Limb (tissue), 2 donors: ENCODE data around the gene TMTC1.

Experiments
- DNase-seq, 2 donors: peaks; one replicate each; pipeline ENCODE4 v3.0.0-alpha.2; 2016; ENCODE audit errors: extremely low spot score in 2 of 2

Gene TMTC1

DNA sequence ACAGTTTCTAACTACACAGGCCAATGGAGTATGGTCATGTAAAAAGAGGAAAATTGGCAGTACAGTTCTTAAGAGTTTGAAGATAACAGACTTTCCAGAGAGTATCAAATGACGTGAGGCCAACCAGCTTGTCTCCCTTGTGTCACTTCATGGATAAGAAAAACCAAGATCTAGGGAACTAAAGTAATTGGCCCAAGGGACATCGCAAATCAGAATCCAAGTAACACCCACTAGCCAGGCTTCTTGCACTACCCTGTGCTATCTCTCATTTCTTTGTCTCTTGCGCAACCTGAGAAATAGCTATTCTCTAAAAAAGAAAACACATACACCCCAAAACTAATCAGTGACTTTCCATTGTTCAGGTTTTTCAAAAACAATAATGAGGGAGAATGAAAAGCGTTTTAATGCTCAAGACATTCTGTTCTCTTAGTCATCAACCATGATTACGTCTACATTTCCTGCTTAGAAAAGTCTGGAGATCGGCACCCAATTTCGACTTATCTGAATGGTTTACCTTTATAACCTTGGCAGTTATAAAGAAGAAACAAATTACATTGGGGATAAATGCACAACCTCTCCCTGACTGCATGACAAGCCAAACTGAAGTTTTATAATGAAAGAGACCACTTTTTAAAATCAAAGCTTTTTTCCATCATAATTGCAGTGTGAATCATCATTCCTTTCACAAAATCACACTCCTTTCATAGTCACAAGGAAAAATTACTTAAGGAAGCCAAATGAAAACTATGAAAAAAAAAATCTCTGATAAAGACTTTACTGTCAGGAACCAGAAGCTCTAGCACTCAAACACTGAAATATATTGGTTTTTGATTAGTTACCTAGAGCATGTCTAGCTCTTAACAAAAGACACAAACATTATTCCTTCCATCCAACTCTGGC lies 42.1 kb downstream of the TMTC1 start:
- no peak for DNase-seq

GRCh38 chr12:29739279-29739991 lies 44.3 kb downstream of the TMTC1 start:
- no peak for DNase-seq

- peak in 1 of 2 donors; percentile 71 for DNase-seq
These were observed 45.4 kb downstream of the TMTC1 start for GRCh38 chr12:29738365-29738764.

DNA sequence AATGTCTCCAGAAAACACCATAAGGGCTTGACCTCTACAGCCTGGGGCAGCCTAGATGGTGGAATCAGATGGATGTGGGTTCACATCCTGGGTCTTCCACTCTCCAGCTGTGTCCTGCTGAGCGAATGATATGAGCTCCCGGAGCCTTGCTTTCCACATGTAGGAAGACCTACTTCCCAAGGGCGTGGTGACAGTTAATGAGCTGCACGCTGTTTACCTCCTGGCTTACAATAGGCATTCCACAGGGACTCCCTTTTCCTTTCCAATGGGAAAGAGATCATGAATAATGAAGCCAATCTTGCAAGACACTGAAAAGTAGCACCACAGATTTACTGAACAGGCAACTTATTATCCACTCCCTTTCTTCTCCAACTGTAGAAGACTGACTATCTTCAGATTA lies 46.1 kb downstream of the TMTC1 start:
- no peak for DNase-seq

GRCh38 chr12:29735604-29736003 lies 48.1 kb downstream of the TMTC1 start:
- no peak for DNase-seq

DNA sequence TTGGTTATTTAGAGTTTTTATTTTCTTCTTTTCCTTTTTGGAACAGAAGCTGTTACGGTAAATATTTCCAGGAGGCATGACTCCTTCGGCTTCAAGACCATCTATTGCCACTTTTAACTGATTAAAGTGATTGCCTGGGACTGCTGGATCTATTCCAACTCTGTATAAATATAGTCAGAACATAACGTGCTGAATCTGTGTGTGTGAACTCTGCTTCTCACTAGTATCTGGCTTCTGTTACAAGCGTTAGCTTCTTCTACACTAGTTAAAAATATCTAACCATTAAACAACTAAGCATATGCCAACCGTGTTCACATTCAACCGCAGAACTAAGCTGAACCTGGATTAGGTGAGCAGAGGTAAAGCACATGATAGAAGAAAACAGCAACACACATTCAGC lies 49.0 kb downstream of the TMTC1 start:
- DNase-seq, result no peak

DNA sequence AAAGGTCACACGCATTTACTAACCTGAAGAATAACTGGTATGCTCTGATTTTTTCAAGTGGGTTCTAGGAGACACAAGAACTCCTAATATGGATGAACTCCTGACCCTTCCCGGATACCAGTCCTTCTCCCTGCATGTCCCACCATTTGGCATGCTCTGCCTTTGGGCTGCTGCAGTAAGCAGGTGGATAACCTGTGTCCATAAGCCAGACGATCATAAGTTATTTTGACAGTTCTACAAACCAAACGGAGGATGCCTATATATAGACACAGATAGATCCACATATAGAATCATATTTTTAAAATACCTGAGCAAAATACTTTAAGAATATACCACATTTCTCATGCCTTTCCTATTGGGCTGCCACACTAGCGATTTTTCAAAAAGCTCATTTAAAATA lies 49.4 kb downstream of the TMTC1 start:
- no peak for DNase-seq

GRCh38 chr12:29733501-29733900 lies 50.2 kb downstream of the TMTC1 start:
- DNase-seq, result no peak

DNA sequence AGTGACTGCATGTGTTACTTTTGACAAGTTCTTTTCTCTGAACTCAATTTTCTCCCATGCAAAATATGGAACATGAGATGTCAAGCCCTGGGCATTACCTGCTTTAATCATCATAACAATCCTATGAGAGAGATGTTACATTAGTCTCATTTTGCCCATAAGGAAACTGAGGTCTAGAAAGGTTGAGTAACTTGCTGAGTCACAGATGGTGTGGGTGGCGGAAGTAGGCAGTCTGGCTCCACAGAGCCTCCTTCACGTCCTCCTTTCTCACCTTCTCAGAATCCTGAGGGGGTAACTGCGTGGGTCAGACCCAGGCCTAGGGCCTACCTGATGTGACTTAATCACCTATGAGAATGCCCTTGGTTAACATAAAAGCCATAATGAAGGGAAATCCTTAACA lies 50.7 kb downstream of the TMTC1 start:
- DNase-seq, result no peak

- no peak for DNase-seq
These were observed 51.1 kb downstream of the TMTC1 start for GRCh38 chr12:29732593-29732992.

GRCh38 chr12:29732191-29732590 lies 51.6 kb downstream of the TMTC1 start:
- no peak for DNase-seq

GRCh38 chr12:29731591-29731990 lies 52.2 kb downstream of the TMTC1 start:
- DNase-seq, result peak in 1 of 2 donors; percentile 85

- DNase-seq, result no peak
These were observed 53.3 kb downstream of the TMTC1 start for GRCh38 chr12:29730481-29730880.

DNA sequence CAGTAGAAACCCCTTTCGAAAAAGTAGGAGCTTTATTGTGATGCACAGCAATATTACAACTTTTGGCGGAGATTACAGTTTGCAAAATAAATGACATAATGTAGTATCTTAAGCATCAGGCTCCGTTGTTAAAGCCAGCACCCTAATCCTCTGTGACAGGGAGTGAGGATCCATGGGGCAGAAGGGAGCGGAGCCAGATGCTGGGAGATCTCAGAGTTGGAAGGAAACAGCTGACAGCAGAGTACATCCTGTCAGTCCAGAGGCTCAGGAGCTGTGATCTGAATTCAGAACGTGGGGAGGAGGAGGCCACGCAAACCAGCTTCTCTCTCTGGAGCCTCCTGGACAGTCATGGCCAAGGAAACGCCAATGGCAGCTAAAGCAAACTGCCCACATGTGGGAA lies 55.7 kb downstream of the TMTC1 start:
- no peak for DNase-seq

DNA sequence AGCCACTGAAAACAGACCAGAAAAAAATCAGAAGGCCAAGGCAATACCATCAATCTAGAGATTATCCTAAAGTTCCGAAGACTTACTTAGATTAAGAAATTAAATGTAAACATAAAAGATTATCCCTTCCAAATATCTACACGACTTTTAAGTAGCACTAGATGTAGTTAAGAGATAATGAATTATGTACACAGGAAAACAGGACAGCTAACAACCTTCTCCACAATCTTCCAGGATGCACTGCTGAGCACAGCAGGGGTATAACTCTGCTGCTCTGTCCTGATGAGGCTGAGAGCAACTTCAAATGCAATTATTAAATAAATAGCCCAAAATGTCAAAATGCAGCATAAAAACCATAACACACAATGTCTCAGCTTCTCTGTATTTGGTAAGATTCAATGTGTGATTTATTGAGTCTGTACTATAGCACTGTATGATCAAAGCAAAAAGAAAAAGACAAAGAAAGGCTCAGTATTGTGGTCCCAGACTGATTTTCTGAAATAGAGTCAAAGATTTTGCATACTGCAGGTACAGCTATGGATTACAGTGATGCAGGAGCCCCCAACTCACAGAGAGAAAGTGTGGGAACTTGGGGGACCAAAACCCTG lies 56.9 kb downstream of the TMTC1 start:
- DNase-seq, result no peak

DNA sequence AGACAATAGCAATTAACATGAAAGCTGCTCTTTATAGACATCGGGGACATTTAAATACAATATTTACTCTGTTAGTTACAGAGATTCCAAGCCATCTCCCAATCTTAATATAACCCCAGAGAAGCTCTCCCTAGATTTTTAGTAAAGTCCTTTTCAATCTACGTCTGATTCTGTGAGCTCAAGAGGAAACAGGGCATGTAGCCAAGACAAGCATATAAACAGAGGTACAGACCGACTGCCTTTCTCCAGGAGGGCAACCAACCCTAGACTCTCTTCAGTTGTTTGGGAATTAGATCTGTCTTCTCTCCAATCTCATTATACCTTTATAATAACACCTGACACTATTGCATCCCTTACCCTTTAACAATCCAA lies 57.4 kb downstream of the TMTC1 start:
- DNase-seq, result no peak

DNA sequence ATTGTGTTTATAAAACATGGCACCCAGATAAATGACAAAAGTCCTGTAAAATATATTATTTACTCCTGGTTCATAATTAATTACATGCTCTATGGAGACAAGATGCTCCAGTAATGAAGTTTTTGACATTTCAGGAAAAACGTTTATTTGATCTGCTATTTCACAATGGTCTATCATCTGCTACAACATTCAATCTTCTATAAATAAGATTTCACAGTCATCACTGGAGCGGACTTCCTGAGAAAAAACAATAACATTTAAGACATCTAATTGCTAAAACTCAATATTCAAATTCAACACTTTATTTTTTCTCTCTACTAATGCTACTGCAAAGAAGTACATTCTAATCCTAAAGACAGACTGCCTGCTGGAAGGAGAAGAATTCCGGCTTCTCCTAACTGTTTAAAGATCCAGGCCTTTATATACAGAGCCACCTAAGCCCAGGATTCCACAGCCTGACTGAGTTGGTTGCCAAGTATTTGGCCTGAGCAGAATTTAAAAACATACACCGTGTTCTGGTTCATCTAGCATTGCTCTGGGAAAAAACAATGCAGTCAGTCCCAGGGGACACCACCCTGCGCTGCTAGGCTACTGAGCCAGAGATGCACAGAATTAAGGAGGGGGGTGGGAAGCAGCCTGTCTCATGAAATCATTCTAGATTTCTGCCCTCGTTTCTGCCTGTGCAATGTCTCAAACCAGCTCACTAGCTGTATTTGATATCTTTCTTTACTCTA lies 58.0 kb downstream of the TMTC1 start:
- peak in 1 of 2 donors; percentile 48 for DNase-seq

- no peak for DNase-seq
These were observed 61.6 kb downstream of the TMTC1 start for GRCh38 chr12:29722164-29722563.

DNA sequence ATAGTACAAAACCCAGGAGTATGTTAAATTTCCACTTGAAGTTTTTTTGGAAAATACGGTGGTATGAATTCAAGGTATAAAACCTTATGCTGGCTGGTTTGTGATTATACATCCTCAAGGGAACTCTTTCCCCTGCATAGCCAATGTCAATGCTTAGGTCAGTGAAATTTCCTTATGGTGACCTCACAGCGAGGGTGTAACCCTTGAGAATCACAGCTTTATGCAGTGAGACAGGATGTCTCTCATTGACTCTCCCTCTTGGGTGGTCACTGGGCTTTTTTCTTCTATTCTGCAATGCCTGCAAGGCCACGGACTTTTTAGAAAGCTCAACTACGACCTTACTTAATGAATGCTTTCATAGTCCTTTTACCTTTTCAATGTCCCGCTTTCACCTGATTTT lies 64.4 kb downstream of the TMTC1 start:
- no peak for DNase-seq

GRCh38 chr12:29717540-29718100 lies 66.1 kb downstream of the TMTC1 start:
- DNase-seq, result no peak

GRCh38 chr12:29714966-29715365 lies 68.8 kb downstream of the TMTC1 start:
- DNase-seq, result no peak
